GM23338 (cell line): ENCODE data around the gene ZSWIM3.

ENCODE experiments used
- CREB1 ChIP-seq: fragments of 250-450 bp; sonication (Bioruptor Pico); IDR thresholded peaks from 2 replicates; pipeline ENCODE4 v1.5.0; 2020; ENCODE audit warnings: low read depth, mild to moderate bottlenecking, moderate library complexity
- CTCF ChIP-seq, 2 experiments: fragments of 200-600 bp in 1 of 2; sonication (generic) in 1 of 2; conservative IDR thresholded peaks; 2 replicates each; pipeline versions ENCODE4 v1.5.1 to v1.6.1; 2016 to 2017; ENCODE audit warnings: antibody characterized with exemption in 2 of 2, low read depth in 2 of 2, mild to moderate bottlenecking in 2 of 2, moderate library complexity in 1 of 2
- ETS1 ChIP-seq: IDR thresholded peaks from 2 replicates; pipeline ENCODE4 v1.6.1; 2016; ENCODE audit warnings: antibody characterized with exemption
- EZH2 ChIP-seq: fragments of 200-600 bp; sonication (generic); IDR thresholded peaks from one replicate; pipeline ENCODE4 v1.8.0; 2017; ENCODE audit warnings: antibody characterized with exemption, mild to moderate bottlenecking, low read depth; ENCODE audit not compliant: unreplicated experiment
- EZH2phosphoT487 ChIP-seq: fragments of 200-600 bp; sonication (generic); IDR thresholded peaks from one replicate; pipeline ENCODE4 v1.8.1; 2018; ENCODE audit warnings: antibody characterized with exemption; ENCODE audit not compliant: unreplicated experiment
- JUNB ChIP-seq: IDR thresholded peaks from one replicate; pipeline ENCODE4 v1.6.1; 2016; ENCODE audit warnings: antibody characterized with exemption; ENCODE audit not compliant: unreplicated experiment
- POLR2AphosphoS5 ChIP-seq: IDR thresholded peaks from 2 replicates; pipeline ENCODE4 v1.6.1; 2016; ENCODE audit warnings: antibody characterized with exemption, low read depth
- REST ChIP-seq: IDR thresholded peaks from one replicate; pipeline ENCODE4 v1.6.1; 2018; ENCODE audit warnings: antibody characterized with exemption; ENCODE audit not compliant: unreplicated experiment
- STAT1 ChIP-seq: IDR thresholded peaks from one replicate; pipeline ENCODE4 v1.6.1; 2016; ENCODE audit warnings: antibody characterized with exemption; ENCODE audit not compliant: unreplicated experiment

GRCh38 chr20:45832619-45833018, 24.8 kb upstream of the ZSWIM3 start:
- TF ChIP-seq CTCF (conservative IDR thresholded peaks at IDR 0.05; ENCODE audit: low read depth in 2 of 2) (no peak), POLR2AphosphoS5 (no peak), EZH2 (no peak), CREB1 (CRISPR knock-in tag) (no peak), EZH2phosphoT487 (no peak), REST (no peak), ETS1 (no peak), STAT1 (no peak), JUNB (no peak)
